Fibroblast of lung (primary cell): Measurements from ENCODE around the gene ATP11A. TPM values are rescaled to one million over a fixed set of nuclear protein-coding genes. Genes with fewer than 3 reads are reported as not detected.

ENCODE experiments used
- DNase-seq, 2 donors: peaks; one replicate each; pipeline versions ENCODE4 v3.0.0 to v3.0.0-alpha.2; 2010; ENCODE audit warnings: low read depth in 2 of 2
- H2AFZ ChIP-seq: 2 replicates; pipeline ENCODE4 v1.5.1; 2012; ENCODE audit warnings: low read length, control low read depth, inconsistent platforms
- H3K27ac ChIP-seq: 2 replicates; pipeline ENCODE4 v1.5.1; 2011; ENCODE audit warnings: low read length, control low read depth; ENCODE audit not compliant: insufficient read depth
- H3K27me3 ChIP-seq: 2 replicates; pipeline ENCODE4 v1.5.1; 2011; ENCODE audit warnings: mild to moderate bottlenecking, low read length; ENCODE audit not compliant: control insufficient read depth, insufficient read depth
- H3K36me3 ChIP-seq: 2 replicates; pipeline ENCODE4 v1.5.1; 2011; ENCODE audit warnings: low read length; ENCODE audit not compliant: control insufficient read depth, insufficient read depth
- H3K4me1 ChIP-seq: 2 replicates; pipeline ENCODE4 v1.5.1; 2011; ENCODE audit warnings: low read length; ENCODE audit not compliant: control insufficient read depth, insufficient read depth; ENCODE audit errors: extremely low read depth
- H3K4me2 ChIP-seq: 2 replicates; pipeline ENCODE4 v1.5.1; 2011; ENCODE audit warnings: low read length, control low read depth; ENCODE audit not compliant: insufficient read depth; ENCODE audit errors: extremely low read depth
- H3K4me3 ChIP-seq, 4 experiments: fragments of 200-600 bp in 1 of 4; sonication (generic) in 1 of 4; replicated peaks in 1 of 4; 2 replicates each; pipeline ENCODE4 v1.5.1; 2011 to 2016; ENCODE audit warnings: low read length in 4 of 4, low read depth in 3 of 4, mild to moderate bottlenecking in 3 of 4, control low read depth in 2 of 4, inconsistent platforms in 1 of 4, mixed read lengths in 1 of 4; ENCODE audit not compliant: insufficient read depth in 1 of 4; ENCODE audit errors: control extremely low read depth in 1 of 4
- H3K79me2 ChIP-seq: 2 replicates; pipeline ENCODE4 v1.5.1; 2012; ENCODE audit warnings: mild to moderate bottlenecking, low read length, inconsistent platforms; ENCODE audit not compliant: control insufficient read depth, insufficient read depth
- H3K9ac ChIP-seq: 2 replicates; pipeline ENCODE4 v1.5.1; 2011; ENCODE audit warnings: mild to moderate bottlenecking, low read length, control low read depth; ENCODE audit not compliant: insufficient read depth
- H3K9me3 ChIP-seq: 2 replicates; pipeline ENCODE4 v1.5.1; 2012; ENCODE audit warnings: low read depth, low read length; ENCODE audit not compliant: control insufficient read depth, insufficient read depth
- H4K20me1 ChIP-seq: 2 replicates; pipeline ENCODE4 v1.5.1; 2011; ENCODE audit warnings: low read length; ENCODE audit not compliant: control insufficient read depth, insufficient read depth; ENCODE audit errors: extremely low read depth
- CTCF ChIP-seq, 2 donors: IDR thresholded peaks in 1 of 2; conservative IDR thresholded peaks in 1 of 2; 1 replicate in 1 of 2; 2 replicates in 1 of 2; pipeline ENCODE4 v1.5.1; 2011 to 2012; ENCODE audit warnings: low read length in 2 of 2, control low read depth in 1 of 2, inconsistent platforms in 1 of 2, low read depth in 1 of 2, mild to moderate bottlenecking in 1 of 2
- EZH2 ChIP-seq: IDR thresholded peaks from 2 replicates; pipeline ENCODE4 v1.5.1; 2012; ENCODE audit warnings: low read length, control low read depth, mild to moderate bottlenecking; ENCODE audit errors: missing control alignments
- polyA plus RNA-seq, 2 donors: library from polyadenylated mRNA; depleted of rRNA in 1 of 2; stranded (reverse) in 1 of 2; unstranded in 1 of 2; fragments of >200 nt; gene quantifications; 2 replicates each; pipeline ENCODE4 v1.2.1, GENCODE V29; 2011 to 2012; ENCODE audit warnings: missing spikeins in 1 of 2
- total RNA-seq: library from RNA; depleted of rRNA; stranded (reverse); fragments of >200 nt; gene quantifications from 2 replicates; pipeline ENCODE4 v1.2.1, GENCODE V29; 2014

ATP11A gene
- total and polyA plus RNA-seq, 2 donors (not counting 1 experiment from before 2014, with no cell fraction given) = 2.3 to 7.8 TPM

- no peaks in the 10 kb centered on the region for H3K4me1 ChIP-seq
- H3K9me3 ChIP-seq = no peaks in the 10 kb centered on the region
- no peak overlapping the region for H2AFZ ChIP-seq
- H4K20me1 ChIP-seq = no peaks in the 10 kb centered on the region
- no peak overlapping the region for H3K4me2 ChIP-seq
- no peak overlapping the region for H3K4me3 ChIP-seq
- H3K9ac ChIP-seq = no peak overlapping the region
- H3K27ac ChIP-seq = no peak overlapping the region
- no peaks in the 10 kb centered on the region for H3K27me3 ChIP-seq
- H3K36me3 ChIP-seq = no peaks in the 10 kb centered on the region
- no peaks in the 10 kb centered on the region for H3K79me2 ChIP-seq
- no peak for DNase-seq
- TF ChIP-seq CTCF (conservative IDR thresholded peaks at IDR 0.05 in 1 of 2, IDR thresholded peaks at IDR 0.05 in 1 of 2; ENCODE audit: low read depth in 1 of 2, low read length in 2 of 2) (no peak), EZH2 (no peak)
Observed at GRCh38 chr13:112655913-112656312, 33.9 kb upstream of the ATP11A start.

- Histone ChIP-seq H3K27me3 (no peaks in the 10 kb centered on the region), H3K4me3 (no peak overlapping the region), H4K20me1 (no peaks in the 10 kb centered on the region), H3K27ac (no peak overlapping the region), H3K36me3 (no peaks in the 10 kb centered on the region), H3K4me1 (no peaks in the 10 kb centered on the region), H3K9ac (no peak overlapping the region), H3K9me3 (no peaks in the 10 kb centered on the region), H3K79me2 (no peaks in the 10 kb centered on the region), H2AFZ (no peak overlapping the region), H3K4me2 (no peak overlapping the region)
- DNase-seq = peak; percentile 28 to 72
- TF ChIP-seq CTCF (conservative IDR thresholded peaks at IDR 0.05 in 1 of 2, IDR thresholded peaks at IDR 0.05 in 1 of 2; ENCODE audit: low read depth in 1 of 2, low read length in 2 of 2) = no peak
- TF ChIP-seq EZH2 = no peak
Observed at GRCh38 chr13:112657850-112658445, 31.9 kb upstream of the ATP11A start.

- H4K20me1 ChIP-seq = no peaks in the 10 kb centered on the region
- H3K9ac ChIP-seq = no peak overlapping the region
- TF ChIP-seq CTCF (conservative IDR thresholded peaks at IDR 0.05 in 1 of 2, IDR thresholded peaks at IDR 0.05 in 1 of 2; ENCODE audit: low read depth in 1 of 2, low read length in 2 of 2) (no peak), EZH2 (no peak)
- no peak overlapping the region for H3K4me3 ChIP-seq
- H3K27ac ChIP-seq = no peak overlapping the region
- H3K27me3 ChIP-seq = no peaks in the 10 kb centered on the region
- H3K4me1 ChIP-seq = no peaks in the 10 kb centered on the region
- no peaks in the 10 kb centered on the region for H3K79me2 ChIP-seq
- H2AFZ ChIP-seq = no peak overlapping the region
- H3K36me3 ChIP-seq = no peaks in the 10 kb centered on the region
- DNase-seq = no peak
- H3K9me3 ChIP-seq = no peaks in the 10 kb centered on the region
- H3K4me2 ChIP-seq = no peak overlapping the region
Observed at GRCh38 chr13:112658808-112659207, 31.0 kb upstream of the ATP11A start.
